K562 (cell line): ENCODE measurements around the gene ZSCAN22. TPM values are rescaled to one million over a fixed set of nuclear protein-coding genes. Genes with fewer than 3 reads are reported as not detected.

Experiments used
- DLX4 ChIP-seq: fragments of 250-450 bp; sonication (Bioruptor Pico); IDR thresholded peaks from 2 replicates; pipeline ENCODE4 v1.6.1; 2021; ENCODE audit warnings: mild to moderate bottlenecking
- HMGXB4 ChIP-seq: sonication (generic); formaldehyde crosslinking; IDR thresholded peaks from 2 replicates; pipeline ENCODE4 v1.8.1; 2023; ENCODE audit warnings: mild to moderate bottlenecking, missing genetic modification reagents
- HNRNPL ChIP-seq: fragments of 200-400 bp; formaldehyde crosslinking; IDR thresholded peaks from 2 replicates; pipeline ENCODE4 v1.6.1; 2017; ENCODE audit warnings: low read depth, mild to moderate bottlenecking, low read length
- IRF9 ChIP-seq: fragments of 450-650 bp; IDR thresholded peaks from 2 replicates; pipeline ENCODE4 v1.6.1; 2016; ENCODE audit warnings: missing biosample characterization, missing genetic modification characterization
- JUNB ChIP-seq: fragments of 450-650 bp; formaldehyde crosslinking; conservative IDR thresholded peaks from 2 replicates; pipeline ENCODE4 v1.4.0; 2020; ENCODE audit warnings: mild to moderate bottlenecking
- RREB1 ChIP-seq: fragments of 250-450 bp; sonication (Bioruptor Pico); IDR thresholded peaks from 2 replicates; pipeline ENCODE4 v1.4.0; 2020
- ZBTB33 ChIP-seq: sonication (generic); formaldehyde crosslinking; IDR thresholded peaks from 2 replicates; pipeline ENCODE4 v1.8.1; 2023; ENCODE audit warnings: mild to moderate bottlenecking, missing genetic modification reagents
- ZFX ChIP-seq: sonication (generic); formaldehyde crosslinking; IDR thresholded peaks from 2 replicates; pipeline ENCODE4 v1.8.0; 2022; ENCODE audit warnings: mild to moderate bottlenecking, missing genetic modification reagents, moderate library complexity
- ZNF280A ChIP-seq: fragments of 450-650 bp; IDR thresholded peaks from 2 replicates; pipeline ENCODE4 v1.6.1; 2018; ENCODE audit warnings: mild to moderate bottlenecking, low read depth; ENCODE audit not compliant: partially characterized antibody
- polyA plus RNA-seq, 8 experiments: library from polyadenylated mRNA; depleted of rRNA in 4 of 8; stranded (reverse) in 5 of 8; unstranded in 3 of 8; fragments of >200 nt; fragmentation: Nextera tagmentation in 2 of 8; fragmentation: Illumina TruSeq in 1 of 8; extraction: Ambion mirVana in 2 of 8; extraction: Trizol in 1 of 8; gene quantifications; 2 replicates each; pipeline versions ENCODE4 v1.2.1 to v1.2.3, GENCODE V29; 2011 to 2014; ENCODE audit warnings: inconsistent platforms in 1 of 8, missing spikeins in 1 of 8
- total RNA-seq, 7 experiments: library from RNA; depleted of rRNA in 6 of 7; stranded (reverse); fragments of >200 nt in 6 of 7; fragmentation: Illumina TruSeq in 2 of 7; extraction: Trizol in 2 of 7; gene quantifications; 2 replicates each; pipeline versions ENCODE4 v1.2.1 to v1.2.3, GENCODE V29; 2011 to 2021; ENCODE audit warnings: low replicate concordance in 1 of 7

The ZSCAN22 gene
- total and polyA plus RNA-seq, 9 of the 15 experiments (the other 6 are each of a cell fraction or from before 2014, with no cell fraction given), result 0.98 to 5.3 (median 3.0) TPM

- TF ChIP-seq DLX4 (CRISPR knock-in tag), result no peak
- no peak for TF ChIP-seq JUNB (CRISPR knock-in tag)
- TF ChIP-seq HNRNPL, result no peak
- peak; percentile 91 for TF ChIP-seq ZFX (CRISPR knock-in tag)
- peak; percentile 77 for TF ChIP-seq ZBTB33
- no peak for TF ChIP-seq ZNF280A
- peak; percentile 31; the same call in 1 of the 2 replicates for TF ChIP-seq HMGXB4 (CRISPR knock-in tag)
- peak; percentile 66; the same call in 1 of the 2 replicates for TF ChIP-seq IRF9 (tag)
- TF ChIP-seq RREB1 (CRISPR knock-in tag), result peak; percentile 82
These were observed at the start of gene ZSCAN22 (continued) for GRCh38 chr19:58326914-58327726.
